ENCODE measurements around the gene MEX3A.

Gene MEX3A

GRCh38 chr1:156106624-156107488, 24.6 kb upstream of the MEX3A start:
- Histone ChIP-seq H3K4me3 (ENCODE audit: low read length, poor library complexity, severe bottlenecking) (no peak overlapping the region), H3K9me3 (ENCODE audit: insufficient read depth, low read depth, low read length) (no peaks in the 10 kb centered on the region), H3K79me2 (ENCODE audit: insufficient read depth, low read length) (no peaks in the 10 kb centered on the region), H2AFZ (ENCODE audit: low read length) (no peak overlapping the region), H3F3A (ENCODE audit: low read depth) (no peaks in the 10 kb centered on the region), H3K4me2 (ENCODE audit: low read depth, low read length, poor library complexity, severe bottlenecking) (no peak overlapping the region), H3K9me2 (replicated peaks; ENCODE audit: low read depth, low read length) (no peaks in the 10 kb centered on the region), H4K20me1 (ENCODE audit: insufficient read depth, low read length, poor library complexity, severe bottlenecking) (no peaks in the 10 kb centered on the region), H3K36me3 (ENCODE audit: insufficient read depth, low read length) (no peaks in the 10 kb centered on the region), H3K9ac (ENCODE audit: low read depth, low read length, poor library complexity, severe bottlenecking) (no peak overlapping the region), H3K27me3 (ENCODE audit: insufficient read depth, low read length, poor library complexity, severe bottlenecking) (no peaks in the 10 kb centered on the region), H3K4me1 (ENCODE audit: insufficient read depth, low read length, poor library complexity, severe bottlenecking) (peaks cover 9% of the 10 kb centered on the region)
- TF ChIP-seq CTCF (conservative IDR thresholded peaks at IDR 0.05; ENCODE audit: low read length) = no peak
- no peak for TF ChIP-seq EZH2phosphoT487 (IDR thresholded peaks at IDR 0.05; ENCODE audit: borderline replicate concordance)

GRCh38 chr1:156104861-156105832, 22.9 kb upstream of the MEX3A start:
- Histone ChIP-seq H3K79me2 (ENCODE audit: insufficient read depth, low read length) (no peaks in the 10 kb centered on the region), H3K4me3 (ENCODE audit: low read length, poor library complexity, severe bottlenecking) (no peak overlapping the region), H3K9me2 (replicated peaks; ENCODE audit: low read depth, low read length) (no peaks in the 10 kb centered on the region), H3F3A (ENCODE audit: low read depth) (no peaks in the 10 kb centered on the region), H4K20me1 (ENCODE audit: insufficient read depth, low read length, poor library complexity, severe bottlenecking) (no peaks in the 10 kb centered on the region), H3K36me3 (ENCODE audit: insufficient read depth, low read length) (no peaks in the 10 kb centered on the region), H3K9me3 (ENCODE audit: insufficient read depth, low read depth, low read length) (no peaks in the 10 kb centered on the region), H3K9ac (ENCODE audit: low read depth, low read length, poor library complexity, severe bottlenecking) (no peak overlapping the region), H3K27me3 (ENCODE audit: insufficient read depth, low read length, poor library complexity, severe bottlenecking) (no peaks in the 10 kb centered on the region), H2AFZ (ENCODE audit: low read length) (no peak overlapping the region), H3K4me2 (ENCODE audit: low read depth, low read length, poor library complexity, severe bottlenecking) (no peak overlapping the region), H3K4me1 (ENCODE audit: insufficient read depth, low read length, poor library complexity, severe bottlenecking) (peaks cover 9% of the 10 kb centered on the region)
- TF ChIP-seq EZH2phosphoT487 (IDR thresholded peaks at IDR 0.05; ENCODE audit: borderline replicate concordance) (no peak), CTCF (conservative IDR thresholded peaks at IDR 0.05; ENCODE audit: low read length) (no peak)

- H3K9me3 ChIP-seq (ENCODE audit: insufficient read depth, low read depth, low read length) = no peaks in the 10 kb centered on the region
- H3F3A ChIP-seq (ENCODE audit: low read depth) = no peaks in the 10 kb centered on the region
- no peaks in the 10 kb centered on the region for H3K36me3 ChIP-seq (ENCODE audit: insufficient read depth, low read length)
- no peaks in the 10 kb centered on the region for H3K79me2 ChIP-seq (ENCODE audit: insufficient read depth, low read length)
- no peak overlapping the region for H3K9ac ChIP-seq (ENCODE audit: low read depth, low read length, poor library complexity, severe bottlenecking)
- no peak overlapping the region for H2AFZ ChIP-seq (ENCODE audit: low read length)
- H3K4me2 ChIP-seq (ENCODE audit: low read depth, low read length, poor library complexity, severe bottlenecking) = no peak overlapping the region
- H3K4me1 ChIP-seq (ENCODE audit: insufficient read depth, low read length, poor library complexity, severe bottlenecking) = peaks cover 9% of the 10 kb centered on the region
- H4K20me1 ChIP-seq (ENCODE audit: insufficient read depth, low read length, poor library complexity, severe bottlenecking) = no peaks in the 10 kb centered on the region
- no peaks in the 10 kb centered on the region for H3K9me2 ChIP-seq (replicated peaks; ENCODE audit: low read depth, low read length)
- TF ChIP-seq CTCF (conservative IDR thresholded peaks at IDR 0.05; ENCODE audit: low read length) (no peak), EZH2phosphoT487 (IDR thresholded peaks at IDR 0.05; ENCODE audit: borderline replicate concordance) (no peak)
- H3K4me3 ChIP-seq (ENCODE audit: low read length, poor library complexity, severe bottlenecking) = no peak overlapping the region
- no peaks in the 10 kb centered on the region for H3K27me3 ChIP-seq (ENCODE audit: insufficient read depth, low read length, poor library complexity, severe bottlenecking)
Observed at GRCh38 chr1:156104065-156104810, 22.0 kb upstream of the MEX3A start.
